IPS DF 6.9 (cell line): ENCODE results near the gene METTL18.

Source experiments
- DNase-seq: peaks from one replicate; pipeline ENCODE4 v3.0.0-alpha.2; 2013; ENCODE audit warnings: low read depth, low spot score
- H3K27ac ChIP-seq: one replicate; pipeline ENCODE4 v1.5.1; 2013; ENCODE audit warnings: low read length, control low read depth
- H3K27me3 ChIP-seq: 2 replicates; pipeline ENCODE4 v1.6.1; 2013; ENCODE audit warnings: mild to moderate bottlenecking, low read length; ENCODE audit not compliant: control insufficient read depth, insufficient read depth
- H3K36me3 ChIP-seq: 2 replicates; pipeline ENCODE4 v1.6.1; 2013; ENCODE audit warnings: low read length; ENCODE audit not compliant: control insufficient read depth, insufficient read depth
- H3K4me1 ChIP-seq: 2 replicates; pipeline ENCODE4 v1.6.1; 2013; ENCODE audit warnings: low read length; ENCODE audit not compliant: control insufficient read depth, insufficient read depth
- H3K4me3 ChIP-seq: 2 replicates; pipeline ENCODE4 v1.5.1; 2013; ENCODE audit warnings: mild to moderate bottlenecking, low read length
- H3K9me3 ChIP-seq: 2 replicates; pipeline ENCODE4 v1.6.1; 2013; ENCODE audit warnings: low read length, inconsistent platforms; ENCODE audit not compliant: control insufficient read depth, insufficient read depth
- WGBS: extraction: QIAGEN DNeasy Blood & Tissue Kit; methylation state at CpG from one replicate; pipeline ENCODE4 v1.1.7; 2013; ENCODE audit warnings: mixed read lengths, missing lambda C conversion rate; ENCODE audit not compliant: insufficient read length, insufficient coverage; 5-methylcytosine and 5-hydroxymethylcytosine counted together

METTL18 gene

DNA sequence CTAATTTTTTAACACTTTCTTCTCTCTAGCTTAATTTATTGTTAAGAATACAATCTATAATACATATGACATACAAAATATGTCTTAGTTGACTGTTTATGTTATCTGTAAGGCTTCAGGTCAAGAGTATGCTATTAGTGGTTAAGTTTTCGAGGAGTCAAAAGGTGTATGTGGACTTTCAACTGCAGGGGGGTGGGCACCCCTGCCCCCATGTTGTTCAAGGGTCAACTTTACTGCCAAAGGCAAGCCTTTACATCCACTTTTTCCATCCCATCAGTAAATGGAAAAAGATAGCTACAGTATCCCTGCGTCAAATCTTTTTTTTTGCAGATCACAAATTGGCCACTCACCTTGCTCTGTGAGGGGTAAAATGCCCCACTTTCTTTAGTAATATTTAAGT, 6.3 kb downstream of the METTL18 start:
- WGBS = no CpG with 5 or more reads among the region's 2 CpGs
- Histone ChIP-seq H3K4me1 (no peaks in the 10 kb centered on the region), H3K4me3 (no peak overlapping the region), H3K27me3 (no peaks in the 10 kb centered on the region), H3K9me3 (no peaks in the 10 kb centered on the region), H3K36me3 (no peaks in the 10 kb centered on the region), H3K27ac (no peak overlapping the region)
- no peak for DNase-seq

DNA sequence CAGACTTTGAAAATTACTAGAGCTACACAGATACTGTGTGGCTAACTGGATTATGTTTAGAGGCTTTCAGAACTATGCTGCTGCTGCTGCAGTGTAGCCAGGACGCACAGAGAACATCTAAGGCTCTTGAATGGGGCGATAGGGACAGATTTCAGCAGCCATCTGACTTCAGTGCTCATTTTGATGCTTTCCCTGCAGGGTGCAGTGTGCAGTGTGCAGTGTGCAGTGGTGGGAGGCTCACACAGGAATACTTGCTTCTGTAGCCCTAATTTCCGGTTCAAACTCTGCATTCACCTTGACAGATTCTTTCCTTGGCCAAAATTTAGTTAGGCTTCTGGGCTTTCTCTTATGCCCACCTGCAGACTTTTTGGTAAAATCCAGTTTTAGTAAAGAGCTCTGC, 7.7 kb downstream of the METTL18 start:
- H3K27me3 ChIP-seq = no peaks in the 10 kb centered on the region
- no peaks in the 10 kb centered on the region for H3K9me3 ChIP-seq
- no peaks in the 10 kb centered on the region for H3K4me1 ChIP-seq
- H3K36me3 ChIP-seq = no peaks in the 10 kb centered on the region
- WGBS = no CpG with 5 or more reads among the region's 3 CpGs
- H3K4me3 ChIP-seq = no peak overlapping the region
- no peak overlapping the region for H3K27ac ChIP-seq
- no peak for DNase-seq

DNA sequence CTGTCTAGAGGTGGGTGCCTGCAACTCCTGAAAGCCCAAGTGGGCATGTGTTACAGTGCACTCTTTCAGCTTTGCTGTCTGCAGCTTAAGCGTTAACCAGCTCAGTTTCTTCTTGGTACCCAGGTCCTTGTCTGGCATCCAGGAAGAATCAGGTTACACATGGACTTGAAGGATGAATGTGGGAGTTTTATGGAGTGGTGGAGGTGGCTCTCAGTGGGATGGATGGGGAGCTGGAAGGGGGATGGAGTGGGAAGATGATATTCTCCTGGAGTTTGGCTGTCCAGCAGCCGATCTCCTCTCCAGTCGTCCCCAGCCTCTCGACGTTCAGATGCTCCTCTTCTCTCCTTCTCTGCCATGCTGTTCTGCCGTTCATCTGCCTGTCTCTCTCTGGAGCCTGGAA, 9.4 kb downstream of the METTL18 start:
- WGBS = no CpG with 5 or more reads among the region's 6 CpGs
- peaks cover 3% of the 10 kb centered on the region; the same call in 1 of the 2 replicates for H3K4me1 ChIP-seq
- no peak for DNase-seq
- no peak overlapping the region for H3K27ac ChIP-seq
- no peaks in the 10 kb centered on the region for H3K36me3 ChIP-seq
- no peaks in the 10 kb centered on the region for H3K9me3 ChIP-seq
- H3K4me3 ChIP-seq = no peak overlapping the region
- no peaks in the 10 kb centered on the region for H3K27me3 ChIP-seq

DNA sequence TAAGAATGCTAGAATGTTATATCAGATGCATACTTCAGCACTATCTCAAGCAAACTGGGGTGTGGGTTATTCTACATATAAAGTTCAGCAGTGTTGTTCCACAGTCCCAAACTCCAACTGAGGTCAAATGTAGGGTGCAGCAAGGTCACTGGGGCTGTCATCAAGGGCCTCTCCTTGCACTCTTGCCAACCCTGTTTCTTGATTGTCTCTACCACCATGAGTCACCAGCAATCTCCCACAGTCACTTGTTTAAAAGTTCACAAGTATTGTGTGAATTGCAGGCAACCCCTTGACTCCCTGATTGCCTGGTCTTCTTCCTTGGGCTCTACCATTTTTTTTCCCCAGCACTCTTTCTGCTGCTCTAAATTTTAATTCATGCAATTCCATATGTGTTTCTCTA, 10.6 kb downstream of the METTL18 start:
- Histone ChIP-seq H3K4me1 (peaks cover 5% of the 10 kb centered on the region; the same call in 1 of the 2 replicates), H3K9me3 (no peaks in the 10 kb centered on the region), H3K27ac (no peak overlapping the region), H3K27me3 (no peaks in the 10 kb centered on the region), H3K36me3 (no peaks in the 10 kb centered on the region), H3K4me3 (no peak overlapping the region)
- DNase-seq = no peak

DNA sequence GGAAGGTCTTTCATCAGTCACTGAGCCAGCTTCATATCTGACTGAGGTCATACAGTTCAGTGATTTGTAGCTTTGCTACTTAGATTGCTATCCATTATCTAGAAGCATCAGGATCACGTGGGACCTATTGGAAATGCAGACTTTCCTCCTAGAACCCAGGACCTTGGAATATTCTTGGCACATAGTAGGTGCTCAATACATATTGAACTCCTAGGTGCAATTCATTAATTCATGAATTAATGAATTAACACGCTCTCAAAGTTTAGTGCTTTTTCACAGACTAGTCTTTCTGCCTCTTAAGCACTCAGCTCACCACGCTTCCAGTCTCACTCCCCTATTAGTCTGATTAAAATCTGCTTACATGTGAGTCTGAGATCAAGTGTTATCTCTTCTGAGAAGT, 12.1 kb downstream of the METTL18 start:
- no peaks in the 10 kb centered on the region for H3K36me3 ChIP-seq
- H3K9me3 ChIP-seq = no peaks in the 10 kb centered on the region
- no CpG with 5 or more reads among the region's 3 CpGs for WGBS
- H3K4me3 ChIP-seq = no peak overlapping the region
- no peak for DNase-seq
- peaks cover 5% of the 10 kb centered on the region; the same call in 1 of the 2 replicates for H3K4me1 ChIP-seq
- no peak overlapping the region for H3K27ac ChIP-seq
- H3K27me3 ChIP-seq = no peaks in the 10 kb centered on the region

DNA sequence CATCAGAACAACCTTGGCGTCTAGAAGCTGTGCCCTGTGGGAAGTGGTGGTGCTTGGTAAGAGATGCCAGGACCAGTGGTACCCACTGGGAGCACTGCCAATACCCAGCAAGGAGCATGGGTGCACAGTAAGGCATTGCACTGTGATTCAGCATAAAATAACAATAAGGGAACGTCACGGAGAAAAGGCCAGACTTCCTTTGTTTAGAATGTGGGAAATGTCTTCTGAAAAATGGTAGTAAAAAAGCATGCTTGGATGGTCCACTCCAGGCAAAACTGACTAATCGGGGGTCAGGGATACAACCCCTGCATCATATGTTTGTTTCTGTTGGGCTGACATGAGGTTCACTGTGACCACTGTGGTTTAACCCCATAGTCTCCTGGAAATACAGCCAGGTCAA, 14.7 kb downstream of the METTL18 start:
- H3K36me3 ChIP-seq = no peaks in the 10 kb centered on the region
- no peaks in the 10 kb centered on the region for H3K27me3 ChIP-seq
- whole genome bisulfite sequencing = no CpG with 5 or more reads among the region's 4 CpGs
- peaks cover 5% of the 10 kb centered on the region; the same call in 1 of the 2 replicates for H3K4me1 ChIP-seq
- DNase-seq = no peak
- H3K4me3 ChIP-seq = no peak overlapping the region
- H3K27ac ChIP-seq = no peak overlapping the region
- no peaks in the 10 kb centered on the region for H3K9me3 ChIP-seq

DNA sequence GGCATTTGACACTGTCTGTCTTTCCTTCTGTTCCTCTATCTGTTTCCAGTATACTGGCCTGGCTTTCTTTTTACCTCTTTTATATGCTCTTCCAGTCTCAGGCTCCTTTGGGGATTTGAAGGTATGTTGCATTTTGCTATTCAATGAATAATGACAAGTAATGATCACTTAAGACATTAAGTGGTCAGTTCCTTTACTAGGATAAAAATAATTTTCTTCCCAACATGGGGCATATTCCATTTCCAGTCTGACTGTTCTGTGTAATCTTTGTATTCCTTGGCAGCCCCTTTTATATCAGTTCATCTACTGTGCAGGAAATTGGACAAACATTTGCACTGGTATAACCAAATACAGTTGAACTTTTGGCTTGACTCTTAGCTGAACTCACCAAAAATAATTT, 15.6 kb downstream of the METTL18 start:
- Histone ChIP-seq H3K9me3 (no peaks in the 10 kb centered on the region), H3K4me3 (no peak overlapping the region), H3K36me3 (no peaks in the 10 kb centered on the region), H3K4me1 (peaks cover 5% of the 10 kb centered on the region; the same call in 1 of the 2 replicates), H3K27ac (no peak overlapping the region), H3K27me3 (no peaks in the 10 kb centered on the region)
- DNase-seq = no peak

DNA sequence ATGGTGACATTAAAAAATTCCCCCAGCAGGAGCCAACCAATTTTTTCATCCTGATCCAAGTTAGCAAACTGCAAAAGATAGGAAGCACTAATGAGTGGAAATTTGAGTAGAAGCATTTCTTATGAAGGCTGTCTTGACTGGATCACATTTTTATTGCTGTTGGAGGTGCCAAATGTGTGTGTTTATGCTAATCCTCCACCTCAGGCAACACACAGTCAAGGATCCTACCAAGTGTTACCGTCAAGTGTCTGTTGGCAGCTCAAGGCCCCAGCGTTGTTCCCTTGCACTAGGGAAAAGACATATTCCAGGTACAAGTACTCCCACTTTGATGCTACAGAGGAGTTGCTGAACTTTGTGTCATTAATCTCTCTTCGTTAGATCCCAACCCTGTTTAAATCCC, 18.3 kb downstream of the METTL18 start:
- no peaks in the 10 kb centered on the region for H3K27me3 ChIP-seq
- peaks cover 5% of the 10 kb centered on the region; the same call in 1 of the 2 replicates for H3K4me1 ChIP-seq
- no CpG with 5 or more reads among the region's 3 CpGs for WGBS
- DNase-seq = no peak
- no peaks in the 10 kb centered on the region for H3K36me3 ChIP-seq
- H3K4me3 ChIP-seq = no peak overlapping the region
- H3K27ac ChIP-seq = no peak overlapping the region
- H3K9me3 ChIP-seq = no peaks in the 10 kb centered on the region

DNA sequence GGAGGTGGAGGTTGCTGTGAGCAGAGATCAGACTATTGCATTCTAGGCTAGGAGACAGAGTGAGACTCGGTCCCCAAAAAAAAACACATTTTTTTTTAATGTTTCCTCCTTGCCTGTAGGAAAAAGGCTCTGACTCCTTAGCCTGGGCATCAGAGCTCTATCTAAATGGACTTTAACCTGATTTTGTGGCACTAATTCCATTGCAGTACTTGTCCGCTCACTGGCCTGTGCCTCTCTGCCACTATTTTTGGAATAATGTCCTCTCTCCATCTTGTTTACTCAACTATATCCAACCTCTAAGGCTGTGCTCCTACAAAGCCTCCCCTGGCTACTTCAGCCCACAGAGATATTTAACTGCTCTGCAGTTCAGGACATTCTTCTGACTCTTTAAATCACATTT, 26.5 kb downstream of the METTL18 start:
- H3K9me3 ChIP-seq = no peaks in the 10 kb centered on the region
- H3K27ac ChIP-seq = no peak overlapping the region
- DNase-seq = no peak
- no peak overlapping the region for H3K4me3 ChIP-seq
- no peaks in the 10 kb centered on the region for H3K27me3 ChIP-seq
- whole genome bisulfite sequencing = no CpG with 5 or more reads among the region's 2 CpGs
- H3K36me3 ChIP-seq = no peaks in the 10 kb centered on the region
- H3K4me1 ChIP-seq = no peaks in the 10 kb centered on the region

DNA sequence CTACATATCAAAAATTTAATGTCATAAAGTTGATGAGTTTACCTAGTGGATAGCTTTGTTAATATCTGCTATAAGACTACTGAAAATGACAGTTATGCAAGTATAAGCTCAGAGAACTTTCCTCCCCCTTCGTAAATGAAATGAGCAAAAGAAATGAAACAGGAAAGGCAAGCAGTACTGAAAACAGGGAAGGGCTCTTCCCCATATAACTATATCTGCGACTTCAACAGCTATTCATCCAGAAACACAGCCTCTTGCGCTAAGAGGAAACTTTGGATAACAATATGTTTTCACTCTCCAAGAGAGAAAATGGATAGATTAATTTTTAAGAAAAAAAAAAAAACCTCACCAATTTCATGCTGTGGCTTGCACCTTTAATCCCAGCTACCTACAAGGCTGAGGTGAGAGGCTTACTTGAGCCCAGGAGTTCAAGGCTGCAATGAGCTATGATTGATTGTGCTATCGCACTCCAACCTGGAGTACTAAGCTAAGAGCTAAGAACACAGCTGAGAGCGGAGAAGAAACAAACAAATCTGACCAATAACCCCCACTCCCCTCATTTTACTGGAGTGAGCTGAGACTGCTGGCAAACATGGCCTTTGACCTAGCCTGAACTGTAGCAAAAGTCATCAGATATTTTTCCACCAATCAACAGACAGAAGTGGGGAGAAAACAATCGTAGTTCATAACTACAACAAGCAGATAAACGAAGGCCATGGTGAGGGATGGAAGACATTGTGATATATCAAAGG, 29.0 kb downstream of the METTL18 start:
- Histone ChIP-seq H3K9me3 (no peaks in the 10 kb centered on the region), H3K27me3 (no peaks in the 10 kb centered on the region), H3K4me1 (no peaks in the 10 kb centered on the region), H3K4me3 (no peak overlapping the region), H3K36me3 (no peaks in the 10 kb centered on the region), H3K27ac (no peak overlapping the region)
- WGBS = no CpG with 5 or more reads among the region's 7 CpGs
- no peak for DNase-seq

DNA sequence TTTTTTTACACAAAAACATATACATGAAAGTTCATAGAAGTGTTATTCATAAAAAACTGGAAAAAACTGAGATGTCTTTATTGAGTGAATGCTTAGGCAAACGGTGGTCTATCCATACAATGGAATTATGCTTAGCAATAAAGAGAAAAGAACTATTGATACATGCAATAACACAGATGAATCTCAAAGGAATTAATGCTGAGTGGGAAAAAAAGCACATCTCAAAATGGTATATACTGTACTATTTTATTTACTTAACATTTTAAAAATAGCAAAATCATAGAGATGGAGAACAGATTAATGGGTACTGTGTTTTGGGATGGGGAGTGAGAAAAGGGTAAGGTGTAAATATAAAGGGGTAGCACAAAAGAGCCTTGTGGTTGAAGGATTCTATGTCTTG, 29.8 kb downstream of the METTL18 start:
- H3K4me3 ChIP-seq = no peak overlapping the region
- no CpG with 5 or more reads among the region's 1 CpG for WGBS
- H3K27me3 ChIP-seq = no peaks in the 10 kb centered on the region
- no peaks in the 10 kb centered on the region for H3K4me1 ChIP-seq
- DNase-seq = no peak
- H3K27ac ChIP-seq = no peak overlapping the region
- no peaks in the 10 kb centered on the region for H3K9me3 ChIP-seq
- H3K36me3 ChIP-seq = no peaks in the 10 kb centered on the region
